GM23338 (cell line): ENCODE results near the gene PLPPR3. TPM values are rescaled to one million over a fixed set of nuclear protein-coding genes. Genes with fewer than 3 reads are reported as not detected.
A peak's percentile ranks its signal among the peaks of the same experiment; 100 is the strongest.

Experiments
- ATAC-seq: fragments of 200-7000 bp; cut with Tn5 transposase; 3 replicates; pipeline ENCODE4 v1.9.1; 2020
- DNase-seq: peaks from one replicate; pipeline ENCODE4 v3.0.0-alpha.2; 2015; ENCODE audit warnings: low spot score
- H2AFZ ChIP-seq: fragments of 200-600 bp; sonication (generic); 2 replicates; pipeline ENCODE4 v1.8.0; 2016; ENCODE audit warnings: antibody characterized with exemption, mild to moderate bottlenecking, moderate library complexity
- H3F3A ChIP-seq: fragments of 200-600 bp; sonication (generic); replicated peaks from 2 replicates; pipeline ENCODE4 v1.8.0; 2017; ENCODE audit warnings: antibody characterized with exemption, mixed run types, low read depth
- H3K27ac ChIP-seq: fragments of 200-600 bp; sonication (generic); 2 replicates; pipeline ENCODE4 v1.6.1; 2016; ENCODE audit warnings: low read depth
- H3K27me3 ChIP-seq: fragments of 200-600 bp; sonication (generic); 2 replicates; pipeline ENCODE4 v1.8.0; 2016; ENCODE audit warnings: mild to moderate bottlenecking, mixed run types, moderate library complexity; ENCODE audit not compliant: insufficient read depth
- H3K36me3 ChIP-seq: fragments of 200-600 bp; sonication (generic); 2 replicates; pipeline ENCODE4 v1.8.0; 2016; ENCODE audit warnings: mild to moderate bottlenecking; ENCODE audit not compliant: insufficient read depth
- H3K4me1 ChIP-seq: fragments of 200-600 bp; sonication (generic); 2 replicates; pipeline ENCODE4 v1.8.0; 2016; ENCODE audit warnings: mild to moderate bottlenecking, moderate library complexity; ENCODE audit not compliant: insufficient read depth
- H3K4me2 ChIP-seq: fragments of 200-600 bp; sonication (generic); 2 replicates; pipeline ENCODE4 v1.7.1; 2017; ENCODE audit warnings: mixed run types
- H3K4me3 ChIP-seq: fragments of 200-600 bp; sonication (generic); 2 replicates; pipeline ENCODE4 v1.6.1; 2016; ENCODE audit warnings: mixed run types
- H3K79me2 ChIP-seq: fragments of 200-600 bp; sonication (generic); replicated peaks from 2 replicates; pipeline ENCODE4 v1.8.0; 2017; ENCODE audit warnings: mild to moderate bottlenecking; ENCODE audit not compliant: insufficient read depth
- H3K9me2 ChIP-seq: fragments of 200-600 bp; sonication (generic); 2 replicates; pipeline ENCODE4 v1.8.0; 2017; ENCODE audit not compliant: insufficient read depth
- H4K20me1 ChIP-seq: fragments of 200-600 bp; sonication (generic); replicated peaks from 2 replicates; pipeline ENCODE4 v1.8.0; 2017; ENCODE audit warnings: mild to moderate bottlenecking; ENCODE audit not compliant: insufficient read depth
- H3K27ac Mint-ChIP-seq: 2 replicates; pipeline ENCODE4 v1.8.0; 2020; ENCODE audit warnings: inconsistent platforms, mild to moderate bottlenecking, moderate library complexity, mixed read lengths
- H3K27me3 Mint-ChIP-seq: 3 replicates; pipeline ENCODE4 v1.8.0; 2022; ENCODE audit warnings: low read depth, mild to moderate bottlenecking, moderate library complexity, mixed read lengths, inconsistent platforms; ENCODE audit not compliant: insufficient read depth, poor library complexity
- H3K36me3 Mint-ChIP-seq: 3 replicates; pipeline ENCODE4 v1.8.0; 2021; ENCODE audit warnings: low read depth, mild to moderate bottlenecking, inconsistent platforms, moderate library complexity, mixed read lengths
- H3K4me1 Mint-ChIP-seq: 3 replicates; pipeline ENCODE4 v1.8.0; 2020; ENCODE audit warnings: mild to moderate bottlenecking, inconsistent platforms, mixed read lengths
- H3K4me3 Mint-ChIP-seq: 3 replicates; pipeline ENCODE4 v1.8.0; 2021; ENCODE audit warnings: moderate library complexity, mild to moderate bottlenecking, inconsistent platforms, mixed read lengths
- H3K9me3 Mint-ChIP-seq: 3 replicates; pipeline ENCODE4 v1.8.0; 2020; ENCODE audit warnings: moderate library complexity, mild to moderate bottlenecking, inconsistent platforms, mixed read lengths
- CREB1 ChIP-seq: fragments of 250-450 bp; sonication (Bioruptor Pico); IDR thresholded peaks from 2 replicates; pipeline ENCODE4 v1.5.0; 2020; ENCODE audit warnings: low read depth, mild to moderate bottlenecking, moderate library complexity
- EZH2 ChIP-seq: fragments of 200-600 bp; sonication (generic); IDR thresholded peaks from one replicate; pipeline ENCODE4 v1.8.0; 2017; ENCODE audit warnings: antibody characterized with exemption, mild to moderate bottlenecking, low read depth; ENCODE audit not compliant: unreplicated experiment
- JUNB ChIP-seq: IDR thresholded peaks from one replicate; pipeline ENCODE4 v1.6.1; 2016; ENCODE audit warnings: antibody characterized with exemption; ENCODE audit not compliant: unreplicated experiment
- REST ChIP-seq: IDR thresholded peaks from one replicate; pipeline ENCODE4 v1.6.1; 2018; ENCODE audit warnings: antibody characterized with exemption; ENCODE audit not compliant: unreplicated experiment
- STAT1 ChIP-seq: IDR thresholded peaks from one replicate; pipeline ENCODE4 v1.6.1; 2016; ENCODE audit warnings: antibody characterized with exemption; ENCODE audit not compliant: unreplicated experiment
- ZNF114 ChIP-seq: fragments of 250-450 bp; sonication (Bioruptor Pico); IDR thresholded peaks from 2 replicates; pipeline ENCODE4 v1.5.0; 2020; ENCODE audit warnings: mild to moderate bottlenecking, moderate library complexity
- polyA plus RNA-seq: library from polyadenylated mRNA; unstranded; fragments of >200 nt; fragmentation: Nextera tagmentation; extraction: Ambion mirVana; gene quantifications from 2 replicates; pipeline ENCODE4 v1.2.1, GENCODE V29; 2016
- total RNA-seq: library from RNA; depleted of rRNA; stranded (reverse); fragments of >200 nt; shearing (Covaris generic); gene quantifications from 2 replicates; pipeline ENCODE4 v1.2.3, GENCODE V29; 2014
- TF ChIP-seq, protein P1 (sequence below): fragments of 250-450 bp; sonication (Bioruptor Pico); IDR thresholded peaks from 2 replicates; pipeline ENCODE4 v1.5.0; 2020; ENCODE audit warnings: mild to moderate bottlenecking, moderate library complexity

Gene PLPPR3
- total and polyA plus RNA-seq, 2 experiments from 2014 or later: 14.8 to 81.1 TPM

DNA sequence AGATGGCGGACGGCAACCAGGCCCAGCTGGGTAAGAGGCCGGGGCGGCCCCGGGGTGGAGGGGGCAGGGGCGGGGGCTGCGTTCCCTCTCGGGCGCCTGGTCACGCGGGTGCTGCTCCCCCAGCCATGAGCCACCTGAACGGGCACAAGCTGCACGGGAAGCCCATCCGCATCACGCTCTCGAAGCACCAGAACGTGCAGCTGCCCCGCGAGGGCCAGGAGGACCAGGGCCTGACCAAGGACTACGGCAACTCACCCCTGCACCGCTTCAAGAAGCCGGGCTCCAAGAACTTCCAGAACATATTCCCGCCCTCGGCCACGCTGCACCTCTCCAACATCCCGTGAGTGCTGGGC, 13.4 kb downstream of the PLPPR3 start (continued):
- TF ChIP-seq, protein P1, sequence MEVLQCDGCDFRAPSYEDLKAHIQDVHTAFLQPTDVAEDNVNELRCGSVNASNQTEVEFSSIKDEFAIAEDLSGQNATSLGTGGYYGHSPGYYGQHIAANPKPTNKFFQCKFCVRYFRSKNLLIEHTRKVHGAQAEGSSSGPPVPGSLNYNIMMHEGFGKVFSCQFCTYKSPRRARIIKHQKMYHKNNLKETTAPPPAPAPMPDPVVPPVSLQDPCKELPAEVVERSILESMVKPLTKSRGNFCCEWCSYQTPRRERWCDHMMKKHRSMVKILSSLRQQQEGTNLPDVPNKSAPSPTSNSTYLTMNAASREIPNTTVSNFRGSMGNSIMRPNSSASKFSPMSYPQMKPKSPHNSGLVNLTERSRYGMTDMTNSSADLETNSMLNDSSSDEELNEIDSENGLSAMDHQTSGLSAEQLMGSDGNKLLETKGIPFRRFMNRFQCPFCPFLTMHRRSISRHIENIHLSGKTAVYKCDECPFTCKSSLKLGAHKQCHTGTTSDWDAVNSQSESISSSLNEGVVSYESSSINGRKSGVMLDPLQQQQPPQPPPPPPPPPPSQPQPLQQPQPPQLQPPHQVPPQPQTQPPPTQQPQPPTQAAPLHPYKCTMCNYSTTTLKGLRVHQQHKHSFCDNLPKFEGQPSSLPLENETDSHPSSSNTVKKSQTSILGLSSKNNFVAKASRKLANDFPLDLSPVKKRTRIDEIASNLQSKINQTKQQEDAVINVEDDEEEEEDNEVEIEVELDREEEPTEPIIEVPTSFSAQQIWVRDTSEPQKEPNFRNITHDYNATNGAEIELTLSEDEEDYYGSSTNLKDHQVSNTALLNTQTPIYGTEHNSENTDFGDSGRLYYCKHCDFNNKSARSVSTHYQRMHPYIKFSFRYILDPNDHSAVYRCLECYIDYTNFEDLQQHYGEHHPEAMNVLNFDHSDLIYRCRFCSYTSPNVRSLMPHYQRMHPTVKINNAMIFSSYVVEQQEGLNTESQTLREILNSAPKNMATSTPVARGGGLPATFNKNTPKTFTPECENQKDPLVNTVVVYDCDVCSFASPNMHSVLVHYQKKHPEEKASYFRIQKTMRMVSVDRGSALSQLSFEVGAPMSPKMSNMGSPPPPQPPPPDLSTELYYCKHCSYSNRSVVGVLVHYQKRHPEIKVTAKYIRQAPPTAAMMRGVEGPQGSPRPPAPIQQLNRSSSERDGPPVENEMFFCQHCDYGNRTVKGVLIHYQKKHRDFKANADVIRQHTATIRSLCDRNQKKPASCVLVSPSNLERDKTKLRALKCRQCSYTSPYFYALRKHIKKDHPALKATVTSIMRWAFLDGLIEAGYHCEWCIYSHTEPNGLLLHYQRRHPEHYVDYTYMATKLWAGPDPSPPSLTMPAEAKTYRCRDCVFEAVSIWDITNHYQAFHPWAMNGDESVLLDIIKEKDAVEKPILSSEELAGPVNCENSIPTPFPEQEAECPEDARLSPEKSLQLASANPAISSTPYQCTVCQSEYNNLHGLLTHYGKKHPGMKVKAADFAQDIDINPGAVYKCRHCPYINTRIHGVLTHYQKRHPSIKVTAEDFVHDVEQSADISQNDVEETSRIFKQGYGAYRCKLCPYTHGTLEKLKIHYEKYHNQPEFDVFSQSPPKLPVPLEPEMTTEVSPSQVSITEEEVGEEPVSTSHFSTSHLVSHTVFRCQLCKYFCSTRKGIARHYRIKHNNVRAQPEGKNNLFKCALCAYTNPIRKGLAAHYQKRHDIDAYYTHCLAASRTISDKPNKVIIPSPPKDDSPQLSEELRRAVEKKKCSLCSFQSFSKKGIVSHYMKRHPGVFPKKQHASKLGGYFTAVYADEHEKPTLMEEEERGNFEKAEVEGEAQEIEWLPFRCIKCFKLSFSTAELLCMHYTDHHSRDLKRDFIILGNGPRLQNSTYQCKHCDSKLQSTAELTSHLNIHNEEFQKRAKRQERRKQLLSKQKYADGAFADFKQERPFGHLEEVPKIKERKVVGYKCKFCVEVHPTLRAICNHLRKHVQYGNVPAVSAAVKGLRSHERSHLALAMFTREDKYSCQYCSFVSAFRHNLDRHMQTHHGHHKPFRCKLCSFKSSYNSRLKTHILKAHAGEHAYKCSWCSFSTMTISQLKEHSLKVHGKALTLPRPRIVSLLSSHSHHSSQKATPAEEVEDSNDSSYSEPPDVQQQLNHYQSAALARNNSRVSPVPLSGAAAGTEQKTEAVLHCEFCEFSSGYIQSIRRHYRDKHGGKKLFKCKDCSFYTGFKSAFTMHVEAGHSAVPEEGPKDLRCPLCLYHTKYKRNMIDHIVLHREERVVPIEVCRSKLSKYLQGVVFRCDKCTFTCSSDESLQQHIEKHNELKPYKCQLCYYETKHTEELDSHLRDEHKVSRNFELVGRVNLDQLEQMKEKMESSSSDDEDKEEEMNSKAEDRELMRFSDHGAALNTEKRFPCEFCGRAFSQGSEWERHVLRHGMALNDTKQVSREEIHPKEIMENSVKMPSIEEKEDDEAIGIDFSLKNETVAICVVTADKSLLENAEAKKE (CRISPR knock-in tag): no peak
- TF ChIP-seq JUNB (no peak), STAT1 (no peak), EZH2 (no peak), CREB1 (CRISPR knock-in tag) (no peak)

DNA sequence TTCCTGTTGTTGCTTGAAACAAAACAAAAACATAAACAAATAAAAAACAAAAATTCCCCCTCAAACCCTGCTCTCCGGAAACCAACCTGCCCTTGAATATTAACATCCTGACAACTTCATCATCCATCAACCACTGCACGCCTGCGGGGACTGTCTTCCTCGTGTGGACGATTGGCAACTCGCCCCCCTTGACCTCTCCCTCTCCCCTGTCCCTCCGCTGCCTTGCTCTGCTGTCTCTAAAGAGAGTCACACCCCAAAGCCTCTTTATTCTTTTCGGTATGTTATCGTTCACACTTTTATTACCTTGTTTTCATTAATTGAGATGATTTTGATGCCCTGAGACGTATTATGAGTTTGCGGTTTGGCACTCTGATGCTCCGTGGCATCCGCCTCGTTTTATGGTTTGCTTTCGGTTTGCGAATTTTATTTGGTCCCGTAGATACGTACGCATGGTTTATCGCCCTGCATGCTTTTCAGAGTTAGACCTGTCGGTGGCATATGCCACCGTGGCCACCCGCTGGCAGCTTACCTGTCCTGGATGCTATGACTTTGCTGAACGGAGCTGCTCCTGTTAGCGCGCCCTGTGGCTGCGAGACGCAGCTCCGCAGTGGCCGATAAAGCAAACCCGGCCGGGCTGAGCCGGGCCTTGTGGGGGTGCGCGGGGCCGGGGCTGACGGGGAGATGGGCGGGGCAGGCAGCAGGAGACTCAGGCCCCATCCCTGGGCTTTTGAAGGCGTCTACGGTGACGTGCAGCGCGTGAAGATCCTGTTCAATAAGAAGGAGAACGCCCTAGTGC, 13.9 kb downstream of the PLPPR3 start:
- H3K27ac ChIP-seq: peak overlapping the region; percentile 70
- H2AFZ ChIP-seq: no peak overlapping the region
- ATAC-seq: no peak
- H3K36me3 Mint-ChIP-seq: peaks cover 76% of the 10 kb centered on the region
- H3K4me2 ChIP-seq: no peak overlapping the region
- no peaks in the 10 kb centered on the region; the same call in 1 of the 2 replicates for H3K4me1 ChIP-seq
- H3K9me2 ChIP-seq: no peaks in the 10 kb centered on the region
- peak overlapping the region; percentile 9; the same call in 1 of the 2 replicates for H3K27ac Mint-ChIP-seq
- H3F3A ChIP-seq: peaks cover 78% of the 10 kb centered on the region
- peaks cover 37% of the 10 kb centered on the region for H3K27me3 Mint-ChIP-seq
- no peak overlapping the region for H3K4me3 ChIP-seq
- peaks cover 50% of the 10 kb centered on the region for H3K36me3 ChIP-seq
- no peaks in the 10 kb centered on the region for H3K9me3 Mint-ChIP-seq
- DNase-seq: no peak
- H3K79me2 ChIP-seq: peaks cover 53% of the 10 kb centered on the region
- peaks cover 54% of the 10 kb centered on the region for H4K20me1 ChIP-seq
- H3K4me1 Mint-ChIP-seq: peaks cover 9% of the 10 kb centered on the region
- H3K4me3 Mint-ChIP-seq: peak overlapping the region; percentile 9; the same call in 1 of the 3 replicates
- H3K27me3 ChIP-seq: no peaks in the 10 kb centered on the region
- TF ChIP-seq REST: no peak
- no peak for TF ChIP-seq ZNF114
